Neural cell (in vitro differentiated cells): Measurements from ENCODE around the gene EXOC1. TPM values are rescaled to one million over a fixed set of nuclear protein-coding genes. Genes with fewer than 3 reads are reported as not detected.

ENCODE experiments used
- H2AFZ ChIP-seq: fragments of 200-600, 300-800 bp; sonication (generic), shearing (Covaris generic); 2 replicates; pipeline ENCODE4 v1.6.0; 2014; ENCODE audit warnings: low read depth, mild to moderate bottlenecking, antibody characterized with exemption, low read length, moderate library complexity
- H3F3A ChIP-seq: fragments of 200-600 bp; shearing (Covaris generic); 2 replicates; pipeline ENCODE4 v1.6.1; 2016; ENCODE audit warnings: mild to moderate bottlenecking, moderate library complexity, mixed read lengths, antibody characterized with exemption, low read length; ENCODE audit not compliant: insufficient read depth, poor library complexity, severe bottlenecking
- H3K27ac ChIP-seq: fragments of 200-600, 300-800 bp; sonication (generic), shearing (Covaris generic); 2 replicates; pipeline ENCODE4 v1.5.1; 2014; ENCODE audit warnings: mild to moderate bottlenecking, low read length, moderate library complexity
- H3K27me3 ChIP-seq: fragments of 300-800, 200-600 bp; sonication (generic), shearing (Covaris generic); 2 replicates; pipeline ENCODE4 v1.6.0; 2014; ENCODE audit warnings: mild to moderate bottlenecking, low read depth, low read length, moderate library complexity; ENCODE audit not compliant: insufficient read depth
- H3K36me3 ChIP-seq: fragments of 300-800, 200-600 bp; sonication (generic), shearing (Covaris generic); 2 replicates; pipeline ENCODE4 v1.5.1; 2014; ENCODE audit warnings: mild to moderate bottlenecking, antibody characterized with exemption, low read length, moderate library complexity; ENCODE audit not compliant: insufficient read depth
- H3K4me2 ChIP-seq: fragments of 300-800, 200-600 bp; sonication (generic), shearing (Covaris generic); 2 replicates; pipeline ENCODE4 v1.6.0; 2014; ENCODE audit warnings: mild to moderate bottlenecking, low read length
- H3K4me3 ChIP-seq: fragments of 300-800, 200-600 bp; sonication (generic), shearing (Covaris generic); 2 replicates; pipeline ENCODE4 v1.5.1; 2014; ENCODE audit warnings: mild to moderate bottlenecking, low read length, moderate library complexity
- H3K79me2 ChIP-seq: fragments of 200-600 bp; shearing (Covaris generic); replicated peaks from 2 replicates; pipeline ENCODE4 v1.6.0; 2014; ENCODE audit warnings: mild to moderate bottlenecking, low read length, moderate library complexity; ENCODE audit not compliant: insufficient read depth
- H3K9ac ChIP-seq: fragments of 300-800, 200-600 bp; sonication (generic), shearing (Covaris generic); 2 replicates; pipeline ENCODE4 v1.6.1; 2016; ENCODE audit warnings: mild to moderate bottlenecking, low read length, mixed read lengths
- H3K9me2 ChIP-seq: fragments of 200-600 bp; shearing (Covaris generic); 2 replicates; pipeline ENCODE4 v1.6.1; 2016; ENCODE audit warnings: mild to moderate bottlenecking, low read length, mixed read lengths; ENCODE audit not compliant: insufficient read depth
- H3K9me3 ChIP-seq: fragments of 200-600, 300-800 bp; sonication (generic), shearing (Covaris generic); 2 replicates; pipeline ENCODE4 v1.6.1; 2016; ENCODE audit warnings: mild to moderate bottlenecking, mixed run types, low read length, moderate library complexity, mixed read lengths
- H4K20me1 ChIP-seq: fragments of 200-600 bp; shearing (Covaris generic); 2 replicates; pipeline ENCODE4 v1.6.1; 2016; ENCODE audit warnings: mild to moderate bottlenecking, mixed run types; ENCODE audit not compliant: insufficient read depth
- EP300 ChIP-seq: fragments of 450-650 bp; conservative IDR thresholded peaks from 2 replicates; pipeline ENCODE4 v1.6.1; 2014; ENCODE audit warnings: antibody characterized with exemption, mild to moderate bottlenecking, moderate library complexity; ENCODE audit not compliant: poor library complexity, severe bottlenecking
- EZH2 ChIP-seq: fragments of 200-600, 300-800 bp; shearing (Covaris generic), sonication (generic); IDR thresholded peaks from 2 replicates; pipeline ENCODE4 v1.6.1; 2014; ENCODE audit warnings: antibody characterized with exemption, low read length, borderline replicate concordance, mild to moderate bottlenecking; ENCODE audit not compliant: insufficient read depth, poor library complexity, severe bottlenecking
- MXI1 ChIP-seq: fragments of 450-650 bp; conservative IDR thresholded peaks from 2 replicates; pipeline ENCODE4 v1.6.1; 2014; ENCODE audit warnings: antibody characterized with exemption, mild to moderate bottlenecking; ENCODE audit not compliant: poor library complexity, severe bottlenecking
- POLR2AphosphoS5 ChIP-seq: IDR thresholded peaks from 2 replicates; pipeline ENCODE4 v1.6.1; 2012
- RAD21 ChIP-seq: fragments of 450-650 bp; conservative IDR thresholded peaks from 2 replicates; pipeline ENCODE4 v1.6.1; 2014; ENCODE audit warnings: antibody characterized with exemption, mild to moderate bottlenecking, moderate library complexity
- REST ChIP-seq: IDR thresholded peaks from 2 replicates; pipeline ENCODE4 v1.6.1; 2012; ENCODE audit warnings: borderline replicate concordance
- SMC3 ChIP-seq: fragments of 450-650 bp; conservative IDR thresholded peaks from 2 replicates; pipeline ENCODE4 v1.6.1; 2014; ENCODE audit warnings: antibody characterized with exemption, mild to moderate bottlenecking, moderate library complexity; ENCODE audit not compliant: poor library complexity
- TAF1 ChIP-seq: IDR thresholded peaks from 2 replicates; pipeline ENCODE4 v1.6.1; 2012; ENCODE audit warnings: low read depth
- polyA plus RNA-seq: library from polyadenylated mRNA; depleted of rRNA; stranded (reverse); fragments of >200 nt; gene quantifications from 2 replicates; pipeline ENCODE4 v1.2.3, GENCODE V29; 2014
- TF ChIP-seq, protein P1 (sequence below): fragments of 450-650 bp; IDR thresholded peaks from 2 replicates; pipeline ENCODE4 v1.5.1; 2014; ENCODE audit warnings: antibody characterized with exemption, mild to moderate bottlenecking, moderate library complexity; ENCODE audit not compliant: poor library complexity, severe bottlenecking

EXOC1 gene
- polyA plus RNA-seq, 1 donor from 2014 or later, result 106 TPM

DNA sequence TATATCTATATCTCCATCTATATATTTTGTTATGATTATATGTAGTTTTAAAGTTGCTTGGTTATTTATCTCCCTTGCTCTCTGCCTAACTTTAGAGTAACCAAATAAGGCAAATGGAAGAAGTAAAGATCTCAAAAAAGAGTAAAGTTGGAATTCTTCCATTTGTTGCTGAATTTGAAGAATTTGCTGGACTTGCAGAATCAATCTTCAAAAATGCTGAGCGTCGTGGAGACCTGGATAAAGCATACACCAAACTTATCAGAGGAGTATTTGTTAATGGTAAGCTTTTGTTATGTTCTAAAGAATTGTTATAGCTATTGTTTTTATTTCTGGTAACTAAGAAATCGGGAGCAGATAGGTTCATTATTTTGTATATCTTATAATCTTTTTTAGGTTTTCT, 43.2 kb downstream of the EXOC1 start:
- Histone ChIP-seq H3K4me2 (no peak overlapping the region), H3K4me3 (no peak overlapping the region), H2AFZ (no peak overlapping the region), H3K9ac (no peak overlapping the region), H3K79me2 (no peaks in the 10 kb centered on the region), H3K27me3 (no peaks in the 10 kb centered on the region), H3K27ac (no peak overlapping the region), H3K36me3 (peaks cover 14% of the 10 kb centered on the region), H4K20me1 (no peaks in the 10 kb centered on the region), H3K9me3 (no peaks in the 10 kb centered on the region), H3K9me2 (no peaks in the 10 kb centered on the region), H3F3A (no peaks in the 10 kb centered on the region)
- TF ChIP-seq TAF1, result no peak
- no peak for TF ChIP-seq POLR2AphosphoS5
- TF ChIP-seq, protein P1, sequence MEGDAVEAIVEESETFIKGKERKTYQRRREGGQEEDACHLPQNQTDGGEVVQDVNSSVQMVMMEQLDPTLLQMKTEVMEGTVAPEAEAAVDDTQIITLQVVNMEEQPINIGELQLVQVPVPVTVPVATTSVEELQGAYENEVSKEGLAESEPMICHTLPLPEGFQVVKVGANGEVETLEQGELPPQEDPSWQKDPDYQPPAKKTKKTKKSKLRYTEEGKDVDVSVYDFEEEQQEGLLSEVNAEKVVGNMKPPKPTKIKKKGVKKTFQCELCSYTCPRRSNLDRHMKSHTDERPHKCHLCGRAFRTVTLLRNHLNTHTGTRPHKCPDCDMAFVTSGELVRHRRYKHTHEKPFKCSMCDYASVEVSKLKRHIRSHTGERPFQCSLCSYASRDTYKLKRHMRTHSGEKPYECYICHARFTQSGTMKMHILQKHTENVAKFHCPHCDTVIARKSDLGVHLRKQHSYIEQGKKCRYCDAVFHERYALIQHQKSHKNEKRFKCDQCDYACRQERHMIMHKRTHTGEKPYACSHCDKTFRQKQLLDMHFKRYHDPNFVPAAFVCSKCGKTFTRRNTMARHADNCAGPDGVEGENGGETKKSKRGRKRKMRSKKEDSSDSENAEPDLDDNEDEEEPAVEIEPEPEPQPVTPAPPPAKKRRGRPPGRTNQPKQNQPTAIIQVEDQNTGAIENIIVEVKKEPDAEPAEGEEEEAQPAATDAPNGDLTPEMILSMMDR, result no peak
- no peak for TF ChIP-seq MXI1
- TF ChIP-seq EP300, result no peak
- TF ChIP-seq SMC3, result no peak

DNA sequence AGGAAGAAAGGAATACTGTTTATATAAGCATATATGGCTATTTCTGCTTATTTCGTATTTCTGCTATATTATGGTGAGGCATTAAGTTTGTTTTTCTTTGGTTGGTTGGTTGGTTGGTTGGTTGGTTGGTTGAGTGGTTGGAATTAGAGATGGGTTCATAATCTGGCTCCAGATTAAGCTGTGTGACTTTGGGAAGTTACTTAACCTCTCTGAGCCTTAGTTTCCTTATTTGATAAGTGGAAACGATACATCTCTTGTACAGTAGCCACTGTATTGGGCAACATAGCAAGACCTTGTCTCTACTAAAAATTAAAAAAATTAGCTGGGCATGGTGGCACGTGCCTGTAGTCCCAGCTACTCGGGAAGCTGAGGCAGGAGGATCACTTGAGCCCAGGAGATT, 49.2 kb downstream of the EXOC1 start:
- H2AFZ ChIP-seq, result no peak overlapping the region
- no peaks in the 10 kb centered on the region for H3F3A ChIP-seq
- peaks cover 13% of the 10 kb centered on the region for H3K36me3 ChIP-seq
- no peak overlapping the region for H3K4me3 ChIP-seq
- no peaks in the 10 kb centered on the region for H3K79me2 ChIP-seq
- H3K27ac ChIP-seq, result no peak overlapping the region
- no peaks in the 10 kb centered on the region for H3K9me3 ChIP-seq
- H3K9ac ChIP-seq, result no peak overlapping the region
- no peaks in the 10 kb centered on the region for H3K27me3 ChIP-seq
- no peaks in the 10 kb centered on the region for H3K9me2 ChIP-seq
- TF ChIP-seq POLR2AphosphoS5 (no peak), MXI1 (no peak), EZH2 (no peak), REST (no peak), SMC3 (no peak), EP300 (no peak), TAF1 (no peak), RAD21 (no peak)
- TF ChIP-seq, protein P1, result no peak
- no peaks in the 10 kb centered on the region for H4K20me1 ChIP-seq
- H3K4me2 ChIP-seq, result no peak overlapping the region
